Right lobe of liver (tissue), 4 donors: Measurements from ENCODE around the gene HDAC9.

Experiments
- CTCF ChIP-seq, 4 donors: fragments of 200-600 bp in 3 of 4; fragments of 450-650 bp in 1 of 4; IDR thresholded peaks; one replicate each; pipeline versions ENCODE4 v1.5.1 to v1.8.0; 2016 to 2022; ENCODE audit warnings: antibody characterized with exemption in 4 of 4, mild to moderate bottlenecking in 2 of 4
- POLR2A ChIP-seq: fragments of 450-650 bp; IDR thresholded peaks from one replicate; pipeline ENCODE4 v1.6.1; 2017; ENCODE audit warnings: antibody characterized with exemption, mild to moderate bottlenecking
- donor health status: DM: no; HTN: no; CAD: no.
- donor health status: DM: no; HTN: no; CAD: no.
- donor health status: DM: no; HTN: yes; CAD: no.

DNA sequence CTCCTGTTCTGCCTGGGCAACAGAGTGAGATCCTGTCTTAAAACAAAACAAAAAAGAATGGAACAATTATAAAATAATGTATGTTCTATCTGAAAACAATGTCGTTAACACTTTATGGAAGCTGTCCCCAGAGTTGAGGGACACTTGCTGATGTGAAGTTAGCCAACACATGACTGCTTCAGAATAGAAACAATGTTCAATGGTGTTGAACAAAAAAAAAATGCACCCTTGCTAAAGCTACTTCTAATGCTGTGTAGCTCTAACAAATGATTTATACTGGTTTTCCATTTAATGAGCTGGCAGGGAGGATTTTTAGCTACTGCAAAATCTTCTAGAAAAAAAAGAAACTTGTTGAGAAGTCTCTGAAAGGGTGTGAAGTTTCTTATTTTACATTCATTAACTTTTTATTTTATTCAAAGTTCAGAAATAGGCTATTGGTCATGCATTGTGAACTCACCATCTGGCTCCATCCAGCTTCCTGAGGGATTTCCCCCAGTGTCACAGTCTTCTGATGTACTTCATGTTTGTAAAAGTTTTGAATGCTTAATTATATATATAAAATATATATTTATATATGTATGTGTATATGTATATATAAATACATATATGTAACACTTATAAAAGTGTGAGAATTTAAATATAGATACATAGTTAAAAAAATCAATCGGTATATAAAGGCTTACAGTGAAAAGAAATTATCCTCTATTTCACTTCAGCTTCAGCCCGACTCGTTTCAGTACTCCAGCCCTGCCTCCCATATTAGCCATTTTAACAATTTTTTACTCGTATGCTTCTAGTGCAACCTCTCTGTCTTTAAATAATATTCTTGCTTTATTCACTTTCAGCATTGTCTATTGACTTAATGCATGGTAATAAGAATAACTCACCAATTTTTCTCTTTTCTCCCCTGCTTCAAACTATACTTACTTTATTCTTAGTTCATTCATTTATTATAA is 35.0 kb downstream of the HDAC9 start:
- TF ChIP-seq CTCF (IDR thresholded peaks at IDR 0.05) (no peak), POLR2A (no peak)
